HUDEP-2 (cell line): ENCODE measurements around the gene SKIC2.
A peak's percentile ranks its signal among the peaks of the same experiment; 100 is the strongest.
"Not testable (repeated sequence)": the region's sequence is repeated elsewhere in the genome, so short reads cannot be mapped to it uniquely, and the experiment has no call there.

Source experiments
- DNase-seq, 76 experiments: peaks; one replicate each; lab custom pipeline; 2025; ENCODE audit not compliant: unreplicated experiment in 76 of 76; lab: John Stamatoyannopoulos, UW

Gene SKIC2

DNA sequence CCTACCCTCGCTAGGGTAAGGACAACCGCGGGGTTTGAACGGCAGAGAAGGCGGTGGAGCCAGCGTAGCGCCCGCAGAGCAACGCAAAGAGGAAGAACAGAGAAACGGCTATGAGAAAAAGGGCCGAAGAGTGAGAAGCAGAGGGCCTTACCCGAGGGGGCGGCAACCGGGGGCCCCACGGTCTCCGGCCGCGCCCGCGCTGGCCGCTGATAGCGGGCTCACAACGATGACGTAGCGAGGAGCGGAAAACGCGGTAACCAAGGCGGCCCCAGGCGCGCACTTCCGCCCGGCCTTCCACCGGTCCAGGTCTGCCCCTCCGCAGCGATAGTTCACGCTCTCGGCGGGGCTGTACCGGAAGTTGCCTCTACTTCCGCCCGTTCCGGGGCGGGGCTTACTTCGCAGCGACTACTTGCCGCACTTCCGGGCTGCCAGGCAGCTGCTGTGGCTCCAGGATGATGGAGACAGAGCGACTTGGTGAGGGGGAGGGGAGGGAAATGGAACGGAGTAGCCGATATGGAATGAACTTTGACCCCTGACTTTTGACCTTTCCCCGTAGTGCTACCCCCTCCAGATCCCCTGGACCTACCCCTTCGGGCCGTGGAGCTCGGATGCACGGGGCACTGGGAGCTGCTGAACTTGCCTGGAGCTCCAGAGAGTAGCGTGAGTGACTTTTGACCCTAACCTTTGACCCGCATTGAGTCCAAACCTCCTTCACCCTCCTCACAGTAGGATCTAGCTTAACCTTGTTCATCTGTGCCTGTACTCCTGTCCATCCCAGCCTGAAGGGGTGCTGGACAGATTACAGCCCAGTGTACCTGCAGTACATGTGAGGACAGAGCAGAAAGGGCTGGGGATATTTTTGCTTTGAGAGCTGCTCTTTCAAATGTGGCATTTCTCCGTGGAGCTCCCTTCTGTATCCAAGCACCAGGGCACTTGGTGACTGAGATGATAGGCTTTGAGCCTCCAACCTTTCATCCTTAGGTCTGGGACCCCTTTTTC is at the start of gene SKIC2, which contains the start of gene NELFE:
TSS of gene SKIC2 (plus strand) at position 435 of the 999 bp plus-strand sequence. CDS start at position 453, 18 bp downstream.
TSS of gene NELFE (minus strand) at position 231 of the 999 bp plus-strand sequence. CDS start 525 bp downstream, outside the sequence.
- peak in 74 of 76 experiments; percentile 67 to 100 (median 99) for DNase-seq

DNA sequence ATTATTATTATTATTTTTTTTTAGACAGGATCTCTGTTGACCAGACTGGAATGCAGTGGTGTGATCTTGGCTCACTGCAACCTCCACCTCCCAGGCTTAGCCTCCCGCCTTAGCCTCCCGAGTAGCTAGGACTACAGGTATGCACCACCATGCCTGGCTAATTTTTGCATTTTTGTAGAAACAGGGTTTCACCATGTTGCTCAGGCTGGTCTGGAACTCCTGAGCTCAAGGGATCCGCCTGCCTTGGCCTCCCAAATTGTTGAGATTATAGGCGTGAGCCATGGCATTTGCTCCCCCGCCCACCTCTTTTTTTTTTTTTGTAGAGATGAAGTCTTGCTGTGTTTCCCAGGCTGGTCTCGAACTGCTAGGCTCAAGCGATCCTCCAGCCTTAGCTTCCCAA is 49.7 kb upstream of the SKIC2 start:
- not testable (repeated sequence) for DNase-seq

DNA sequence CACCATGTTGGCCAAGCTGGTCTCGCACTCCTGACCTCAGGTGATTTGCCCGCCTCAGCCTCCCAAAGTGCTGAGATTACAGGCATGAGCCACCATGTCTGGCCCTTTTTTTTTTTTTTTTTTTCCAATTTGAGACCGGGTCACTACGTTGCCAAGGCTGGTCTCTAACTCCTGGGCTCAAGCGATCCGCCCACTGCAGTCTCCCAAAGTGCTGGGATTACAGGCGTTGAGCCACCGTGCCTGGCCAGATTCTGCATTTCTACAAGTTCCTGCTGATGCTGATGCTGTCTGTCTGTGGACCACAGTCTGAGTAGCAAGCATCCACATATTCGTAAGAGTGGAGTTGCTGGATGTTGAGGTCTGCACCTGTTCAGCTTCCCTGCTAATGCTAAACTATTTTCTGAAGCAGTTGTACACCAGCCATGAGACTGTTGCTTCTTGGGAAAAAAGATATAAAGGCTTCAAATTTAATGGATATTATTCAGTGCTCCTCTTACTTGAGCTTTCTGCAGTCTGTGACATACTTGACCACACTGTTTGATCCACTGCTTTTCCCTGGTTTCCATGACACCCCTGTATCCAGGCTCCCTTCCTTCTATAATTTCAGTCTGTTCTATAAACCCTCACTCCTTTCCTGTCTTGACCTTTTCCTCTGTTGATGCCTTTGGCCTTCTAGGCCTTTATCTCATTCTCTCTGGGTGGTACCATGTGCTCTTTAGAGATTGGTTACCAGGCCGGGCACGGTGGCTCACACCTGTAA is 47.0 kb upstream of the SKIC2 start:
- DNase-seq, result no peak

DNA sequence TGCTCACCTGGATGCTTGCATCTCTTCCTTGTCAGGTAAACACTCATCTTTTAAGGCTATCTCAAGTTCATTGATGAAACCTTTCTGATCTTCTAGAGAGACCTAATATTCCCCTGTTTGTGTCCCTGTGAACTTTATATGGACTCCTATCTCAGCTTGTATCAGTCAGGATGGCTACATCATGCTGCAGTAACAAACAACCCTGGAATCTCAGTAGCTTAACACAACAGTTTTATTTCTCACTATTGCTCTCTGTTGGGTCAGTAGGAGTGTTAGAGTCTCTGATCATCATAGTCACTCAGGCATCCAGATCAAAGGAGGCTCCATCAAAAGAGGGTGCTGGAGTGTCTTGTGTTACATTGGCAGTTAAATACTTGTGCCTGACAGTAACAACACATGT is 43.6 kb upstream of the SKIC2 start:
- DNase-seq, result no peak

DNA sequence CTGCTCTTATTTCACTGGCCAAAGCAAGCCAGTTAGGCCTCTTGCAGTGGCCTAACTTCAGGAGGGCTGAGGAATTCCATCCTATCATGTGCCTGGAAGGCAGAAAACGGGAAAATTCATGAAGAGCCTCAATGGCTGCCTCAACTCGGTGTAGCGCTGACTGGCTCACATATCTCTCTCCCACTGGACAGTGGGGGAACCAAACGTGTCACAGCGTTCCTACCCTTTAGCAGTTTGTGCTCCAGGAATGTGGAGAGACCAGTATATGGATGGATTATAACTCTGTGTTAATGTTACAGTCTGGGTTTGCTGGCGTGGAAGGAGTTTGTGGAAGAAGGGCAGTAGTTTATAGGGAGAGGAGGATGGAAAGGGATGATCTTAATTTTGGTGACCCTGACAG is 43.2 kb upstream of the SKIC2 start:
- DNase-seq, result no peak

DNA sequence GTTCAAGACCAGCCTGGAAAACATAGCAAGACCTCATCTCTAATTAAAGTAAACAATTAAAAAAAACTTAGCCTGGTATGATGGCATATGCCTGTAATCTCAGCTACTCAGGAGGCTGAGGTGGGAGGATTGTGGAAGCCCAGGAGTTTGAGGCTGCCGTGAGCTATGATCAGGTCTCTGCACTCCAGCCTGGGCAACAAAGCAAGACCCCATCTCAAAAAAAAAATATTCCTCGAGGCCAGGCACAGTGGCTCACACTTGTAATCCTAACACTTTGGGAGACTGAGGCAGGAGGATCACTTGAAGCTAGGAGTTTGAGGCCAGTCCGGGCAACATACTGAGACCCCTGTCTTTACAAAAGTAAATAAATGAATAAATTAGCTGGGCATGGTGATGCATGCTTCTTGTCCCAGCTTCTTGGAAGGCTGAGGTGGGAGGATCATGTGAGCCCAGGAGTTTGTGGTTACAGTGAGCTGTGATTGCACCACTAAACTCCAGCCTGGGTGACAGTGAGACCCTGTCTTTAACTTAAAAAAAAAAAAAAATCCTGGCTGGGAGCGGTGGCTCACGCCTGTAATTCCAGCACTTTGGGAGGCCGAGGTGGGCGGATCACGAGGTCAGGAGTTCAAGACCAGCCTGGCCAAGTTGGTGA is 40.8 kb upstream of the SKIC2 start:
- no peak for DNase-seq

DNA sequence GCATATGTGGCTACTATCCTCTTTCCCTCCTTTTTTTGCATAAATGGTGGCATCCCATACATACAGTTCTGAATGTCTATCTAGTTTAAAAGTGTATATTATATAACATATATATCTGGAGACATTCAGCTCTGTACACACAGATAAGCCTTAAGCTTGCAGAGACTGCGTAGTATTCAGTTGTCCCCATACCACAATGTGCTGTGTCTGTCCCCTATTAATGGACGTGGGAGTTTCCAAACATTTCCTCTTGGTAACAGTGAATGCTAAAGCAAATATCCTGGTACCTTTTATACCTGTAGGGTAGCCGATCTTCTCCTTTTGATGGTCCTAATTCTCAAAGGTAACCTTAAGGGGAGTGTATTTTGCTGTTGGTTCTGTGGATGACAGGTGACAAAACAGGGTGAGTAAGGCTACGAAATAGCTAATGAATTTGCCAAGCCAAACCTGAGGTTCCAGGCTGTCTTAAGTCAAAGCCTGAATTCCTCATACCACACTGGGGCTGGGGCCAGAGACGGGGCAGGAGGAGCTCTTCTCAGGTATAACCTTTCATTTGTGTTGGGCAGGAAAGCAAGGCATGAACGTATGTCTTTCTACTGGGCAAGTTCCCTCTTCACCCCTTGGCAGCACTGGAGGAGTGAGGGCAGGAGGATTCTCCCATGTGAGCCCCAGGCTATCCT is 39.2 kb upstream of the SKIC2 start:
- DNase-seq, result no peak

DNA sequence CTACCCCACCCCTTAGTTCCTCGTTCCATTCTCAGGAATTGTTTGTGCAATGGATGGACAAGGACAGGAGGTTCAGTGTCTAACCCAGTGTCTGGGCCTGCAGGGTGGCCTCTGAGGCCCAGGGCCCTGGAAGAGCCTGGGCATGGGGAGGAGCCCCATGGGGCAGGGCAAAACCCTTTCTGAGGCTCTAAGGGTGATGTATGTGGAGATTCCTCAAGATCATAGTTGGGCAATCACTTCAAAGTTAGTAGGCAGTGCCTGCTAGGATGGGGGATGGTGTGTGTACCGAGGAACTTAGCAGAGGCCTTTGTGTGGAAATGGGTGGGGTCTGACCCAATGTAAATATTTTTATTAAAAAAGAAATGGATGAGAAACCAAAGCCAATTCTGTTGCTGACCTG is 38.2 kb upstream of the SKIC2 start:
- no peak for DNase-seq

DNA sequence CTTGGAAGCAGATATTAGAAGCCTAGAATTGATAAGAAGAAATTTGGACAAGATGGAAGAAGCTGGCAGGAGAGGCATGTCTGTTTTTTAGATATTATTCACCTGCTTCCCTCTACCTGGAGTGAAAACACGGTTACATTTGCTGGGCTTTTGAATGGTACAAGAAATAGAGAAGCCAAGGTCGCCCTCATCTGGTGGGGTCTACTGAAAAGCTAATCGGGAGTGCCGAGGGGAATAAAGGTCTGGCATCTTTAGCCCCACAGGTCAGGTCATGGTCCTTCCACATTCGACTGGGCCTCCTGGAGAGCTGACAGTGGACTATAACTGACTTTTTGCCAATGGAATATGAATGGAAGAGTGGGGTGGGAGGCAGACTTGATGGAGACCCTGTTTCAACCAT is 36.0 kb upstream of the SKIC2 start:
- DNase-seq, result peak in 3 of 76 experiments; percentile 16 to 30 (median 26)

DNA sequence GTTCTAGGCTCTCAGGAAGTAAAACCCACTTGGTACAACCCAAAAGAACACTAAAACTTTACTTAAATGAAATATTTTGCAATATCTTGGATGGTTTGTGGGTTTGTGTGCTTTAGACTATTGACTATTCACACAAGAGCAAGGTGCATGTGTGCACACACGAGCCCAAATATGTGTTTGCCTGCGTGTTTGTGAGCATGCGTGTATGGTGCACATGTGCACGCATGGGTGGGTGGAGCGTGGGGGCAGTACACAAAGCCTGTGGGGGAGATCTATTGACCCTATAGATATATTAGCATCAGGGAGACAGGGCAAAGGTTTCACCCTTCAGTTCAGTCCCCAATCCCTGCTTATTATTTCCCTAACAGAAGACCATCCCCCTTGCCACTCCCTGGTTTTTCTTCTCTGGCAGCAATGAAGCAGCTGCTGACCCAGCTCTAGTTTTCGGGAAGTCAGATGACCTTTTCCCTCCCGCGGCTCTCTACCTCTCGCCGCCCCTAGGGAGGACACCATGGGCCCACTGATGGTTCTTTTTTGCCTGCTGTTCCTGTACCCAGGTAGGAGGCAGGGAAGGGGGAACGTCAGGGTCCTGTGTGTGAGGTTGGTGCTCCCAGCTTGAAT is 31.6 kb upstream of the SKIC2 start, which contains the start of gene C2:
TSS of gene C2 (plus strand) at position 476 of the 621 bp plus-strand sequence. CDS start at position 512, 36 bp downstream.
- no peak for DNase-seq

DNA sequence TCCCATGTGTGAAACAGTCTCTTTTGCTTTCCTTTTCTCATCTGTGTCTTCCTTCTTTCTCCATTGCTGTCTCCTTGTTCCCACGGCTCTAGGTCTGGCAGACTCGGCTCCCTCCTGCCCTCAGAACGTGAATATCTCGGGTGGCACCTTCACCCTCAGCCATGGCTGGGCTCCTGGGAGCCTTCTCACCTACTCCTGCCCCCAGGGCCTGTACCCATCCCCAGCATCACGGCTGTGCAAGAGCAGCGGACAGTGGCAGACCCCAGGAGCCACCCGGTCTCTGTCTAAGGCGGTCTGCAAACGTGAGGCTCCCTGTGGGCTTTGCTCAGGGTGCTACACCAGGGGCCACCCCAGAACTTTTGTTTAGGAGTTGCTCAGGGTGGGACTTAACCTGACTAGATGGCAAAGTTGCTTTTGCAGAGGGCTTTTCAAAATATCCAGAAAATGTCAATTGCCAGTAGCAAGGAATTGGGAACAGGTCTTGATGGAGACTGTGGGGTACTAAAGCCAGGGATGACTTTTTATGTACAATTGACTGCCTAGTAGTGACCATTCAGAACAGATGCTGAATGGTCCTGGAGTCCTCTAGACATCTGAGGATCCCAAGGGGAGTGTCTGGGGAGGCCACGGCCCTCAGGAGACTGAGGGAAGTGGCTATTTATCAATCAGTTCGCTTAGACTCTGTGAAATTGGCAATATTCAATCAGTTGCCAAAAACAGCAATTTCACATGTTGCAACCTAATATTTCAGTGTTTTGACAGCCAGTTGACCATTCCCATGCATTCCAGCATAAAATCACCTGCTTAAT is 30.9 kb upstream of the SKIC2 start:
- DNase-seq, result no peak

DNA sequence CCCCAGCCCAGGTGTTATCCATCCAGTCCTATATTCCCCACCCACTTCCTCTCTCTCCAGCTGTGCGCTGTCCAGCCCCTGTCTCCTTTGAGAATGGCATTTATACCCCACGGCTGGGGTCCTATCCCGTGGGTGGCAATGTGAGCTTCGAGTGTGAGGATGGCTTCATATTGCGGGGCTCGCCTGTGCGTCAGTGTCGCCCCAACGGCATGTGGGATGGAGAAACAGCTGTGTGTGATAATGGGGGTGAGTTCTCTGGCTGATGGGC is 30.4 kb upstream of the SKIC2 start:
- no peak for DNase-seq

DNA sequence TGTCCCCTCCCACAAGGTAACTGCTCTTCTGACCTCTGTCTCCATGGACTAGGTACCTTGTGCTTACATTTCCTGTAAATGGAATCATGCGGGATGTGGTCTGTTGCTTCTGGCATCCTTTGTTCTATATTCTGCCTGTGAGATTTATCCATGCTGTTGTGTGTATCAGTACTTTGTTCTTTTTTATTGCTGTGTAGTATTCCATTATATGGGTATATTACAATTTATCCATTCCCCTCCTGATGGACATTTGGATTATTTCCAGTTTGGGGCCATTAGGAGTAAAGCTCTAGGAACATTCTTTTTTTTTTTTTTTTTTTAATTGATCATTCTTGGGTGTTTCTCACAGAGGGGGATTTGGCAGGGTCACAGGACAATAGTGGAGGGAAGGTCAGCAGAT is 28.0 kb upstream of the SKIC2 start:
- no peak for DNase-seq

DNA sequence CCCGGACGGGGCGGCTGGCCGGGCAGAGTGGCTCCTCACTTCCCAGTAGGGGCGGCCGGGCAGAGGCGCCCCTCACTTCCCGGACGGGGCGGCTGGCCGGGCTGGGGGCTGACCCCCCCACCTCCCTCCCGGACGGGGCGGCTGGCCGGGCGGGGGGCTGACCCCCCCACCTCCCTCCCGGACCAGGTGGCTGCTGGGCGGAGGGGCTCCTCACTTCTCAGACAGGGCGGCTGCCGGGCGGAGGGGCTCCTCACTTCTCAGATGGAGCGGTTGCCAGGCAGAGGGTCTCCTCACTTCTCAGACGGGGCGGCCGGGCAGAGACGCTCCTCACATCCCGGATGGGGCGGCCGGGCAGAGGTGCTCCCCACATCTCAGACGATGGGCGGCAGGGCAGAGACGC is 26.8 kb upstream of the SKIC2 start:
- DNase-seq, result not testable (repeated sequence)

DNA sequence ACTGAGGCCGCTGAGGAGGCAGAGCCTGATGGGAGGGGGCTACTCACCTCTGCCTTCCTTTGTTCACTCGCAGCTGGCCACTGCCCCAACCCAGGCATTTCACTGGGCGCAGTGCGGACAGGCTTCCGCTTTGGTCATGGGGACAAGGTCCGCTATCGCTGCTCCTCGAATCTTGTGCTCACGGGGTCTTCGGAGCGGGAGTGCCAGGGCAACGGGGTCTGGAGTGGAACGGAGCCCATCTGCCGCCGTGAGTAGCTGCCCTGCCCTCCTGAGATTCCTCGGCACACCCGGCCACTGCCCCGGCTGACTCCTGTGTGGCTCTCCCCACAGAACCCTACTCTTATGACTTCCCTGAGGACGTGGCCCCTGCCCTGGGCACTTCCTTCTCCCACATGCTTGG is 25.4 kb upstream of the SKIC2 start:
- DNase-seq, result no peak

DNA sequence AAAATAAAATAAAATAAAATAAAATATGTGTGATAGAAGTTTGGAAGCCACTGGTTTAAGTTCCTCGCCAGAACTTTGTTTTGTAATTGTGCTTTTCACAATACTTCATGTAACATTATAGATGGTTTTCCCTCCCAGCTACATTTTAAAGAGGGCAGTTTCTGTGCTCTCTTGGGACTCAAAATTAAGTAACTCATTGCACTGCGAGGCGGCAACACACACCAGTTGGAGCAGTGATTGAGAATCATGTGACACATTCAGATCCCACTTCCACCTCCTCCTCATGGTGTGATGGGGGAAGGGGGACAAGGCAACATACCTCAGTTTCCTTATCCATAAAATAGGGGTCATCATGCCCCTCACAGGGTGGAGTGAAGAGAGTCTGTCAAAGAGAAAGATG is 24.0 kb upstream of the SKIC2 start:
- no peak for DNase-seq

DNA sequence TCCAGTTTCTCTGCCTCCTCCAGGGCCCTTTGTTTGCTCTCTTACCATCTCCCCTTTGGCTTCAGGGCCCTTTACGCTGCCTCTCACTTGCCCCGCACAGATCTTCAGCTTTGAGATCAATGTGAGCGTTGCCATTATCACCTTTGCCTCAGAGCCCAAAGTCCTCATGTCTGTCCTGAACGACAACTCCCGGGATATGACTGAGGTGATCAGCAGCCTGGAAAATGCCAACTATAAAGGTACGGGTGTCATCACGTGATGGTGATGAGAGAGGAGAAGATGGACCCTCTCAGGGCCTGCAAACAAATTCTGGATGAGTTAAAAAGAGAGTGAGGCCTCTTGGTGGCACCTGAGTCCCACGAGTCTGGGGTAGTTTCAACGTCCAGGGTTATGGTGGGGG is 23.2 kb upstream of the SKIC2 start:
- no peak for DNase-seq

DNA sequence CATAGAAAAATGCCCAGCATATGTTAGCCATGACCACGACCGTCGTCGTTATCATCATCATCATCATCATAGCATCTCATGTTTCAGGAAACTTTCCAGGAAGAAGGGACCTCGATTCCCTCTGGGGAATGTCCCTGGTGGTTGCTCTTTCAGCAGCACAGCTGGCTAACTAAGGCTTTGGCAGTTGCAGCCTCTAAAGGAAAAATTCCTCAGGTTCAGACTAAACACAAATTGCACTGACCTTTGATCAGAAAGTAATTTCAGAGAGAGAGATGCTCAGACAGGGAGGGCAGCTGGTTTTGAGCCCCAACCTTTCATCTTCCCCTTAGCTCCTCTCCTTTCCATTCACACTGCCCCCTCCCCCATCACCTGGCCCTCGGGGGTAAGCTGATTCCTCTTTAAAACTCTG is 18.7 kb upstream of the SKIC2 start:
- no peak for DNase-seq

DNA sequence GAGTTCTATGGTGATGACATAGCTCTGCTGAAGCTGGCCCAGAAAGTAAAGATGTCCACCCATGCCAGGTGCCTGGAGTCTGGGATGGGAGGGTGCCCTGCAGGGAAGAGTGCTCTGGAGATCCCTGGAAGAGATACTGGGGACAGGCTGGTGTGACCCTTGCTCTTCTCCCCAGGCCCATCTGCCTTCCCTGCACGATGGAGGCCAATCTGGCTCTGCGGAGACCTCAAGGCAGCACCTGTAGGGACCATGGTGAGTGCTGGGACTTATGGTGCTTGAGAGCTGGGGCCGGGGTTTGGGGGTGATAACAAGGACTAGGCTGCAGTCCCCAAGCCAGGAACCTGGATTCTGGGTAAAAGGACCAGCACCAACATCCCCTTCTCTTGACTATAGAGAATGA is 15.2 kb upstream of the SKIC2 start:
- DNase-seq, result no peak
